HG02938 (cell line): ENCODE measurements around the gene BTF3L4.
A peak's percentile ranks its signal among the peaks of the same experiment; 100 is the strongest.
"Not testable (repeated sequence)": the region's sequence is repeated elsewhere in the genome, so short reads cannot be mapped to it uniquely, and the experiment has no call there.

ENCODE experiments used
- ATAC-seq: cut with Tn5 transposase; IDR thresholded peaks from one replicate; pipeline ENCODE4 v1.9.1; 2021; ENCODE audit warnings: mild to moderate bottlenecking, moderate library complexity; ENCODE audit not compliant: unreplicated experiment

BTF3L4 gene

DNA sequence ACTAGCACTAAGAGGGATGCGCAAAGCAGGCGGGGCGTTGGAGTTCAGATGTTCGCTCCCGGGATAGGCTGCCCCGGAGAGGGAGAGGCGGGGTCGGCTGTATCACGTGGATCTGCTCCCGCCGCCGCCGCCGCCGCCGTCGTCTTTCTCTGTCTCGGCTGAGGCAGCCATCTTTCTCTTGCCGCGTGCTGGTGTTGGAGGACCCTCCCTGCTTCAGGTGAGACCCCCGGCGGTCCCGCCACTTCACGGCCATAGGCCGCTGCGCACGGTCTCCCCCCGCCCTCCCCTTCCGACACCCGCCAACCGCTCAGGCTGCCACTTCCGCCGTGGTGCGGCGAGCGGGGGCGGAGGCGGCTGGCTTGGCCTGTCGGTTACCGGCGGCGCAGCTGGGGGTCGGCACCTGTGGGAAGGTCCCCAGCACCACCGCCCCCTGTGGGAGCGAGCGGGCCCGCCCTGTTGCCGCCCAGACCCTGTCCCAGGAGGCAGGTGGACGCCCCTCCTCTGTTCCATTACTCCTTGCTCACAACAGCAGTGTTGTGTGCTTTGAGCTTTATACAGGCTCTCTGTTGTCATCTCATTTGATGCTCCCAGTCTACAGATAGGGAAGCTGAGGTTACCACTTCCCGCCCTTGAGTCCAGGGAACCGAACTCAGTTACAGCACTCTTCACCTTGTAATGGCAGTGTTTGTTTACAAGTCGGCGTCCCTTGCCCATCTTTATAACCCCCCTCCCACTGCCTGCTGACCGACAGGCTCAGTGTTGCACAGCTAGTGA, at the start of gene BTF3L4:
Gene BTF3L4 (plus strand): TSS at position 133 of the 774 bp plus-strand sequence. CDS start 3,553 bp downstream, outside the sequence.
- peak; percentile 79 for ATAC-seq

DNA sequence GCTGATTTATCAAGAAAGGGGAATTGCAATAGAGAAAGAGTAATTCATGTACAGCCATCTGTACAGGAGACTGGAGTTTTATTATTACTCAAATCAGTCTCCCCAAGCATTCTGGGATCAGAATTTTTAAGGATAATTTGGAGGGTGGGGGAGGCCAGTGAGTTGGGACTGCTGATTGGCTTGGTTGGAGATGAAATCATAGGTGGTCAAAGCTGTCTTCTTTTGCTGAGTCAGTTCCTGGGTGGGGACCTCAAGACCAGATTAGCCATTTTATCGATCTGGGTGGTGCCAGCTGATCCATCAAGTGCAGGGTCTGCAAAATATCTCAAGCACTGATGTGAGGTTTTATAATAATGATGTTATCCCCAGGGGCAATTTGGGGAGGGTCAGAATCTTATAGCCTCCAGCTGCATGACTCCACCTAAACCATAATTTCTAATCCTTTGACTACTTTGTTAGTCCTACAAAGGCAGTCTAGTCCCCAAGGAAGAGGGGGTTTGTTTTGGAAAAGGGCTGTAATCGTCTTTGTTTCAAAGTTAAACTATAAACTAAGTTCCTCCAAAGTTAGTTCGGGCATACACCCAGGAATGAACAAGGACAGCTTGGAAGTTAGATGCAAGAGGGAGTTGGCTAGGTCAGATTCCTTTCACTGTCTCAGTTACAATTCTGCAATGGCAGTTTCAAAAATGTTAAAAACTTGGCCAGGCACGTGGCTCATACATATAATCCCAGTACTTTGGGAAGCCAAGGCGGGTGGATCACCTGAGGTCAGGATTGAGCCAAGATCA, 48.7 kb upstream of the BTF3L4 start:
- ATAC-seq: no peak

GRCh38 chr1:52008071-52008809, 47.9 kb upstream of the BTF3L4 start:
- ATAC-seq: no peak

DNA sequence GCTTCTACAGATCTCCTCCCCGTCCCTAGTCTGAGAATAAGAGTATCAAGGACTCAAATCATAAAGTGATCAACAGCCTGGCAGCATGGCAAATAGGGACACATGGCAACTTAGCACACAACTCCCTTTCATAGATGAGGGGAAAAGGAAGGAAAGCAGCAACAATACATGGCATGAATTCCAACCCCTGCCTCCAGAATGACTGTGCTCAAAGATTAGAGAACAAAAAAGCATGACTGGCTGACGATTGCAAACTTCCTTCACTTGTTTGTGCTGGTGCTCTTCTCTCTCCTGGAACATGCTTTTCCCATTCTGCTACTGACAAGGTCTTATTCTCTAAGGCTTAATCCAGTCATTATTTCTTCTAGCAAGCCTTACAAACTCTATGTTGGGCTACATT, 34.0 kb upstream of the BTF3L4 start:
- no peak for ATAC-seq

GRCh38 chr1:52026278-52026677, 29.8 kb upstream of the BTF3L4 start:
- no peak for ATAC-seq

DNA sequence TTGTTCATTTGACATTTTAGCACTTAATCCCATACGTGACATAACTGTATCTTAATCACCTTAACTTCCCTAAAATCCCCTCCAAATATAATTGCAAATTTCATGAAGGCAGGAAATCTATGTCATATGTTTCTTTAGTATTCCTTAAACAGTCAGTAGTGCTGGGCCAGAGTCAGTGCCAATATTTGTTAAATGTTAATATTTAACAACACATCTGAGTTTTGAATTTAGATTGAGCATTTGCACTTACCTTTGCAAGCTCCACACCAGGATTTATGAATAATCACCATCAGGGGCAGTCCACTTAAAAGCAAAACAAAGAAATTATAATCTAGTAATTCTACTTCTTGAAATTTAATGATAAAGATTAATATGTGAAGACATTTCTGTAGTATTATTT, 27.8 kb upstream of the BTF3L4 start:
- ATAC-seq: no peak

GRCh38 chr1:52028839-52029238, 27.3 kb upstream of the BTF3L4 start:
- not testable (repeated sequence) for ATAC-seq

DNA sequence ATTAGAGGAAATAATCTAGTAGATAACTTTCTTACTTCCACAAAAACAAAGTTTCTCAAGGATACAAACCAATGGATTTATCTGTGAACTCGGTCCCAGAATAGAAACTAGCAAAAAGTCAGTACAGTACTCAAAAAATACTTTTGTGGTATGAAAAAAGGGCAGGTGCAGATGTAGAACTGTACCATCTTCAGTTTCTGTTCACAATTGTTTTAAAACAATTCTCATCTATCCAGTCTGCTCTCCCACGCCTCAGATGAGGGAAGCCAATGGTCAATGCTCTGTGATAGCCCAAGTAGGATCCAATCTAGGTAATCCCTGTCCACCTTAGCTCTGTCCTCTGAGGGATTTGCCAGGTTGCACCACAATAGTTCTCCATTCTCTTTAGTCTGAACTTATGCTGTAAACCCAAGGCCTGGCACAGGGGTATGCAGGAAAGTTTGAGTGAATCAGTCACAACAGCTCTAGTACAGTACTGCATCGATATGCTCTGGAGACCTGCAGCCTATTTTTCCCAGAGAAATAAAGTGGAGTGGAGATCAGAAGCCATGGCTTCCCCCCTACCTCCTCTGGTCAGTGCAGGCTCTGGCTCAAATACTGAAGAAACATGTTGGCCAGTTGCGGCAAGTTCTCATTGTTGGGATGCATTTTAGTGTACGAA, 23.8 kb upstream of the BTF3L4 start:
- ATAC-seq: peak; percentile 38

GRCh38 chr1:52032785-52033131, 23.3 kb upstream of the BTF3L4 start:
- ATAC-seq: no peak

GRCh38 chr1:52033190-52034049, 22.7 kb upstream of the BTF3L4 start, which contains the start of gene KTI12:
Gene KTI12, minus strand, starts transcription at chr1:52033810. Its CDS starts 49 bp downstream, at chr1:52033761.
- ATAC-seq: peak; percentile 76

DNA sequence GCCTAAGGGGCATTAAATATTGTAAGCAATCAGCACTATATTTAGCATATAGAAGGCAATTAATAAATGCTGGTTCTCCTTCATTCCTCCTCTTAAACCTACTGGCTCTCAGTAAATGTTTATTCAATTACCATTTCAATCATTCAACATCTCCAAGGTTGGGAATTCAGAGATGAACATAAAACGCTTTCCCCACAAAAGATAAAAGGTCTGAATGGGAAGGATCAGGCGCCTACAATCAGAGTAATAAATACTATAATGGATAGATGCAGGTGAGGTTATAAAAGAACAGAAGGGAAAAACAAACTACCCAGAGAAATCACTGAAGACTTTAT, 22.1 kb upstream of the BTF3L4 start:
- no peak for ATAC-seq

- ATAC-seq: no peak
Measured at GRCh38 chr1:52037402-52037814, 18.7 kb upstream of the BTF3L4 start.

- ATAC-seq: no peak
Measured at GRCh38 chr1:52037909-52038308, 18.2 kb upstream of the BTF3L4 start.

- ATAC-seq: no peak
Measured at GRCh38 chr1:52041551-52042185, 14.4 kb upstream of the BTF3L4 start.

DNA sequence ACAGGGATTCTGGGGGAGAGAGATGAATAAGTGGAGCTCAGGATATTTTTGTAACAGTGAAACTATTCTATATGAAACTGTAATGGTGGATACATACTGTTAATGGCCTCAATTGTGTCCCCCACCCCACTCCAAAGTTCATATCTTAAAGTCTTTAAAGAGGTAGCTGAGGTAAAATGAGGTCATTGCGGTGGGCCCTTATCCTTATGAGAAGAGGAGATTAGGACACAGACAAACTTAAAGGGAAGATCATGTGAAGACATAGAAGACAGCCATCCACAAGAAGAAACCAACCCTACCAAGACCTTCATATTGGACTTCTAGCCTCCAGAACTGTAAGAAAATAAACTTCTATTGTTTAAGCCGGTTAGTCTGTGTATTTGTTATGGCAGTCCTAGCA, 10.9 kb upstream of the BTF3L4 start:
- ATAC-seq: no peak

- not testable (repeated sequence) for ATAC-seq
Measured at GRCh38 chr1:52045666-52046195, 10.4 kb upstream of the BTF3L4 start.

DNA sequence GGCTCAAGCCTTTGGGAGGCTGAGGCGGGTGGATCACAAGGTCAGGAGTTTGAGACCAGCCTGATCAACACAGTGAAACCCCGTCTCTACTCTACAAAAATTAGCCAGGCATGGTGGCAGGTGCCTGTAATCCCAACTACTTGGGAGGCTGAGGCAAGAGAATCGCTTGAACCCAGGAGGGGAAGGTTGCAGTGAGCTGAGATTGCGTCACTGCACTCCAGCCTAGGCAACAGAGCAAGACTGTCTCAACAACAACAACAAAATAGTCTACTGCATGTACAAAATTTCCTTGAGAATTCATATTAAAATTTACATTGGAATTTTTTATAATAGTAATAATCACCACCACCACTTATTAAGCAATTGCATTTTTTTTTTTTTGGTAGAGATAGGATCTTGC, 6.8 kb upstream of the BTF3L4 start:
- not testable (repeated sequence) for ATAC-seq

DNA sequence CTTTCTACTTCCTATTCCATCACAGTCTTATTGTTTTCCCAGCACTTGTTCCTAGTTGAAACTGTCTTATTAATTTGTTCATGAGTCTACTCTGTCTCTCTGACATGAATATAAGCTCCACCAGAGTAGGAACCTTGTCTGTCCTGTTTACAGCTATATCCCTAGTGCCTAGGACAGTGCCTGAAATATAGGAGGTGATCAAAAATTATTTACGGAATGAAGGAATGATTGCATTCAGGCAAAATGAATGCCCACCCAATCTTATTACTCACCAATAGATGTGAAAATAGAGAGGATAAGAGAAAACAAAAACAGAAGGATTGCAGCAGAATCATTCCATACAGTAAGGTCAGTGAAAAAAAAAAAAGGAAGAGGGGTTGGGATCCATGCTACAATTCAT, 2.2 kb upstream of the BTF3L4 start:
- no peak for ATAC-seq

GRCh38 chr1:52054496-52055065, 1.5 kb upstream of the BTF3L4 start:
- no peak for ATAC-seq
